Head of caudate nucleus (tissue), 42 donors: ENCODE results near the gene WDR35.
A peak's percentile ranks its signal among the peaks of the same experiment; 100 is the strongest.
"Not testable (repeated sequence)": the region's sequence is repeated elsewhere in the genome, so short reads cannot be mapped to it uniquely, and the experiment has no call there.

Experiments
- DNase-seq, 42 donors: peaks; one replicate each; pipeline versions ENCODE4 v3.0.0 to v3.0.0-alpha.2; 2020 to 2021; ENCODE audit warnings: mixed read lengths in 7 of 42
- intact Hi-C: fragments of 100-400 bp; cut with DNase I; formaldehyde crosslinking; loops from one replicate; pipeline ENCODE4 v1.15.0; 2022

The WDR35 gene

GRCh38 chr2:19955544-19956422, 34.1 kb downstream of the WDR35 start:
- peak in 41 of 42 donors; percentile 16 to 86 (median 59) for DNase-seq
- intact Hi-C loops: no loop called here

GRCh38 chr2:19949071-19949470, 40.8 kb downstream of the WDR35 start:
- DNase-seq: no peak
- intact Hi-C loops: no loop called here

- DNase-seq: no peak
- intact Hi-C loops: no loop called here
Observed at GRCh38 chr2:19947184-19947940, 42.5 kb downstream of the WDR35 start.

DNA sequence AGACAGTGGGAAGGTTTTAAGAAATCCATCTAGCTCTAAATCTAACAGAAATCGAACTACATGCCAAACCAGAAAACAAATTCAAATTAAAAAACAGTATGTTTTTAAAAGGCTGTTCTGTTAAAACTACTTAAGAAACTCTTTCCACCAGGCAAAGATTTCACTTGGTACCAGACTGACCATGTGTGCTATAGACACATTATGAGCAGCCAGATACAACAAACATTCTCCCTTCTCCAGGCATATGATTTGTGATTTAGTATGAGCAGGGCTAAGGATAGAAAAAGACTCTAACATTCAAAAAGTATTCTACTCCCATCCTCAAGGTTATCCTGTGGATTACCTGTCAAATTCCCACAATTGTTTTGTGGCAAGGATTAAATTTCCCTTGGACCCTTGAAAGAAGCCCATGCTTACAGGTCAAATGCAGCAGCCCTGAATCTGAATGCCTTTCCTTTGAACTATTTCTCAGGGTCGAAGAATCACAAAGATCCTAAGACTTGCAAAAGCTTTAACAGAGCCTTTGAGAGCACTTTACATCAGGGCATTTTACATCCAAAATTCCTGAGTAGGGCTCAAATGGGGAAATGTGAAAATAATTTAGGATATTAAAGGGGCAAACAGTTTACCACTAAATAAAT, 45.6 kb downstream of the WDR35 start:
- intact Hi-C loops: no loop called here

DNA sequence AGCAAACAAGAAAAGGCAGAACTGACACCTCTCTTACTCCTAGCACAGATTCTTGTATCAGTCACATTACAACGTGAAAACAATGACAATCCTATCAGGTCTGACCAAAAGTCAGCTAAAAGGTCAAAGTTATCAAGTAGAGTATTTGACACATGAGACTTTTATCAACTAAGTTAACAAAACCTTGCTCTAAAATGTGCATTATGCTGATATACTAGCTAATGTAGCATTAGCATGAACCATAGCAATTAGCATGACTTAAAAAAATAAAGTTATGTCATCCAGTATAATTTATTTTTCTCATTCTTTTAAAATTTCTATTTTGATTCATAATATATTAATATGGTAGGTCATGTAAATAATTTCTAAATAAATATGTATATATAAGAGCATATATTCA, 46.7 kb downstream of the WDR35 start:
- intact Hi-C loops: no loop called here
- no peak for DNase-seq

More for the DNA sequence above, 45.6 kb downstream of the WDR35 start:
- DNase-seq: no peak

DNA sequence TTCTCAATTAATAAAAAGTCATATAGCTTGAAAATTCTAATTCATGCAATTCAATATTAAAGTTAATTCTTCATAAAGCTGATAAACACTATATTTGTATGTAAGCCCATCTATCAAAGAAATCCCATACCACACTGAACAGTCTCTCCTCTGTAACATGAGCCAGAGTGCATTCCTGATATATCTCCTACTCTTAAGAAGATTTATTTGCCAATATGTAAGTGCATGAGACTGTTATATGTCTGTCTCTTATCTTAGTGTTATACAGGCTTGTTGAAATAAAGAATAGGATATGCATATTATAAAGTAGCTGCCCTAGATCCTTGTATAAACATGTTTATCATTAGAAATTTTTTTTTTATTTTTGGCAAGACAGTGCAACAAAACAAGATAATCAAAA, 47.7 kb downstream of the WDR35 start:
- no peak for DNase-seq
- intact Hi-C loops: no loop called here

DNA sequence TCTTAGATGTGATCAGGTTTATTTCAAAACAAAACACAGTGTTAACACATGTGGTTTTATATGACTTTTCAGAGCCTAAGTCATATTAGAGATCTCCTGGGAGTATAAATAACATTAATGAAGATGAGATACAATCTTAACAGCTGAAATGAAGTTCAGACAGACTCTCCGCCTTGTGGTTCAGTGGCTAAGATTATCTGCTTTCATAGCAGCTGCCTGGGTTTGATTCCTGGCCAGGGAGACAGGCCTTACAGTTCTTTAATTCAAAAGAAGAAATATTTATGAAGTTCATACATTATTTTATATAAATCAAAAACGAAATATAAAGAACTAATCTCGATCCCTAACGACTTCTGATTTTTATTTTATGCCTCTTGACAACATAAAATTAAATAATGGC, 52.9 kb downstream of the WDR35 start:
- intact Hi-C loops: no loop called here
- no peak for DNase-seq

DNA sequence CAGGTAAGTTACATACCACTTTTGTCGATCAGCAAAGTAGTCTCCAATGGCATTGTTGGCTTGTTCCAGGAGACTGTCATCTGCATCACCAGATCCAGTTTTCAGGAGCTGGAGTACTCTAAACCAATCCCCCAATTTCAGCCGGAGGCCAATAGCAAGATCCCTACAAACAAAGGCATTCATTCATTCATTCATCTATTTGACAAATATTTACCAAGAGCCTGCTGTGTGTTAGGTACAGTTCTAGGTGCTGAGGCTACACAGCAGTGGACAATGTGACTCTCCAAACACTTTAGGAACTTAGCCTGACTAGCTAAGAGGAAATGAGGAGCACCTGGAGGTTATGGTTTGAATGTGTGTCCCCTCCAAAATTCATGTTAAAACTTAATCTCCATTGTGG, 53.7 kb downstream of the WDR35 start:
- DNase-seq: no peak
- intact Hi-C loops: no loop called here

DNA sequence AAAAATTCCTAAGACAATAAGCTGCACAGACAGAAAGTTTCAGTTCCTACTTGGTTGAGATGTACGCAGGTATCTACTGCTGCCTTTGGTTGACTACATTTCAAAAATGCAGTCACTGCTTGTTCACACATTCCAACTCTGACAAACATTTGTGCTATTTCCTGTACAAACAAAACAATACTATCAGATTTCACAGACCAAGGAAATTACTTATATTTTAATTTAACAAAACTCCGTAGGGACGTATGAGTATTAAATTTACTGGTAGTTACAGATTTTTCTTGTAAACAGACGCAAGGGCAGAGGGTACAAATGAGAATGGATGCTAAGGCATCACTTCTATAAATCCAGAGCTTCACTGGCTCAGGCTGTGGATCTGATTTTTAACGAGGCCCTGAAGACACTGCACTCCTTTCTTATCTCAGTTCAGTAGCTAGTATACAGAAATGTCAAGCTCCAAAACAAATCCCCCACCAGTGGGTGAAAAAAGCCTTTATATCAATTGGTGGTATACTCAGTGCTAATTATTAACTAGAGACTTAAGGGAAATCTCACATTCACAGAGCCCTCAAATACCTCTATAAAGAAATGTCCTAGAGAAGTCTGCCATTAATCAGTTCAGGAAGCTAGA, 56.4 kb downstream of the WDR35 start:
- no peak for DNase-seq
- intact Hi-C loops: no loop called here

- intact Hi-C loops: no loop called here
- DNase-seq: no peak
Observed at GRCh38 chr2:19932928-19933327, 57.0 kb downstream of the WDR35 start.

GRCh38 chr2:19929226-19929625, 60.7 kb downstream of the WDR35 start:
- DNase-seq: no peak
- intact Hi-C loops: no loop called here

GRCh38 chr2:19927816-19928215, 62.1 kb downstream of the WDR35 start:
- intact Hi-C loops, DNase-seq: not testable (repeated sequence)

GRCh38 chr2:19924526-19924925, 65.4 kb downstream of the WDR35 start:
- intact Hi-C loops, DNase-seq: not testable (repeated sequence)

GRCh38 chr2:19922188-19922587, 67.7 kb downstream of the WDR35 start:
- DNase-seq, intact Hi-C loops: not testable (repeated sequence)

GRCh38 chr2:19916385-19916950, 73.4 kb downstream of the WDR35 start:
- intact Hi-C loops: loop anchor here (10.0 kb wide), 1 partner anchor 58 kb away; no protein-coding TSS in a partner anchor
- DNase-seq: no peak

GRCh38 chr2:19914266-19914975, 75.5 kb downstream of the WDR35 start:
- intact Hi-C loops: loop anchor here (10.0 kb wide), 1 partner anchor 60 kb away; no protein-coding TSS in a partner anchor
- peak in 1 of 42 donors; percentile 11 for DNase-seq

DNA sequence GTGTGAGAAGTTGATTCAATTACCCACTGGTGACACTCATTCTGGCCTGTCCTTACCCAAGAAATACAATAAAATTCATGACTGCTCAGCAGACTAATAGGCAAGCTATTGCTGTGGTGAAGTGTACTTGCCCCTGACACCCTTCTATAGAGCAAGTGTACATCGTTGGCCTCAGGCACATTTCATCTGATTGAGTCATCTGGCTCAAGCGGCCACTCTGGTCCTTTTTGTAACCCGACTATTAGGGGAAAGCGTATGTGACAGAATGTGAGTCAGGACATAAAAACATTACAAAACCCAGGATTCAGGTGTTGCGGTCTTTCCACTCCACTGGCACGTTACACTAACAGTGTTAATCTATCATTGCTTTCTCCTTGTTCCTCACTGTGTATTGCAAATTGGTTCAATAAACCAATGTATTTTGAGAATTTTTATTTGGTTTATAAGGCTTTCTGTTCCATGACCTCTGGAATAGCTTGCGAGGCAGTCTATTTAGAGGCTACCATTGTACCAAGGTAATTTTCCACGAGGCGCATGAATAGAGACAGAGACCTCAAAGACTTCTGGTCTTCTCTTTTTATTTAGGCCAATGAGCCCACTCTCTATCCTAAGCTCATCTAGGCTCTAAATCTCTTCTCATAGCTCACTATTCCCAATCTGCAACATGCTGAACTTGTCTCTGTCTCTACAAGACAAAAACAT, 77.9 kb downstream of the WDR35 start:
- no peak for DNase-seq
- intact Hi-C loops: loop anchor here (10.0 kb wide), 1 partner anchor 63 kb away; no protein-coding TSS in a partner anchor
